ENCODE measurements around the gene SLC9A4.

The SLC9A4 gene

GRCh38 chr2:102504833-102505232, 31.8 kb downstream of the SLC9A4 start:
- DNase-seq: no peak

DNA sequence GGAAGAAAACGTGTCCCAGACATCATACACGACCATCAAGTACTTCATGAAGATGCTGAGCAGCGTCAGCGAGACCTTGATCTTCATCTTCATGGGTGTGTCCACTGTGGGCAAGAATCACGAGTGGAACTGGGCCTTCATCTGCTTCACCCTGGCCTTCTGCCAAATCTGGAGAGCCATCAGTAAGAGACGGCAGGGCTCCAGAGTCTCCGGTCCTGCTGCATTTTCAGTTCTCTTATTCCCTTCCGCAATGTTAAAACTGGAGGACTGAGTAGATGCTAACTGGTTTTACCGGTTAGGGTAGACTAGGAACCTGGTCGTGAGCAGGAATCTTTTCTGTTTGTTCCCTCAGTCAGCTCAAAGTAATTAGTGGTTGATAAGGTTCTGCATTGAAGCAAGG, 32.3 kb downstream of the SLC9A4 start:
- no peak for DNase-seq

GRCh38 chr2:102506743-102507142, 33.7 kb downstream of the SLC9A4 start:
- no peak for DNase-seq

GRCh38 chr2:102508863-102509262, 35.8 kb downstream of the SLC9A4 start:
- DNase-seq: no peak

- DNase-seq: no peak
Measured at GRCh38 chr2:102509749-102510148, 36.7 kb downstream of the SLC9A4 start.

DNA sequence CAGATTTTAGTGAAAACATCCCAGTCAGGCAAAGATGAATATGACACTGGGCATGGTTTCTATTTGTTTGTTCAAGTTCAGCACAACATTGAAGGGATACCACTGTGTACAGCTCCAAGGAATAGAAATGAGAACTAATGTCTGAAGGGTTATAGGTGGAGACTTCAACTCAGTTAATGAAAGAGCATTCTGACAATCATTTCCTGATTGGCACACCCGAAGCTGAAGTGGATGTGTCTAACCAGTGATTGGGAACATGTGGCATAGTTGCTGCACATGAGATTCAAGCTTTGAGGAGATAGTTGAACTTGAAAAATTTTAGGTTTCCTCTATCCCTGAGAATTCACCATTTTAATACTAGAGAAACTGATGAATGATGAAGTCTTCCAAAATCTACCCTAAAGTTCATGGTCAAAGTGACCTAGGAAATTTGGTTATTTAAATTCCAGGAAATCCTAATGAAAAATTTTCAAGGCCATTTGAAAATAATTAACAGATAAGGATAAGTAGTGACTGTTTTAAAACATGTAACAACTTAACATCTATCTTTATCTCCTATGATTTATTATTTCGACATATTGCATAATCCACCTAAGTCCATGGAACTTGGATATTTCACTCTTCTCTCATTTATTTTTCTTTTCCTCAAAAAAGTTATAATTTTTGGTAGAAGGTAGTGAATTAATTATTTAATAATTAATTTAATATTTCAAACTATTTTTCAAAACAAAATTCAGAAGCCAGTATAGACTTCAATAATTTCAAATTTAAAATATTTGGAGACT, 38.0 kb downstream of the SLC9A4 start:
- no peak for DNase-seq

- no peak for DNase-seq
Measured at GRCh38 chr2:102512161-102512560, 39.1 kb downstream of the SLC9A4 start.

GRCh38 chr2:102513355-102513939, 40.4 kb downstream of the SLC9A4 start:
- no peak for DNase-seq

GRCh38 chr2:102514061-102514785, 41.2 kb downstream of the SLC9A4 start:
- DNase-seq: no peak

DNA sequence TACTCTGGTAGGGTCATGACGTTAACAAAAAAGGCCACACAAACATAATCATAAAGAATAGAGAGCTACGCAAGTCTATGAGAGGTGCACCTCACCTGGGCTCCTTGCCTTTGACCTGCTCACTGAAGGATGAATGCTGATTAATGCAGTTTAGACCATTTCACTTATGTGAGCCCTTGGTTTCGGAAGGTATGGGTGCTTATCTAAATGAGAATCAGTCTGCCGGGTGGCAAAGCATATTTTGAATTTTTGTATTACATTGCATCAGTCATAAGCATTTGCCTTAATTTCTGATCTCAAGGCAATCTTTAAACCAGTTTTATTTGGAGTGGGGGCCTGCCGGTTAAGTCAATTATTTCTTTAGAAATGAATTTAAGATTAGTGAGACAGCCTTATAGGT, 42.8 kb downstream of the SLC9A4 start:
- no peak for DNase-seq

DNA sequence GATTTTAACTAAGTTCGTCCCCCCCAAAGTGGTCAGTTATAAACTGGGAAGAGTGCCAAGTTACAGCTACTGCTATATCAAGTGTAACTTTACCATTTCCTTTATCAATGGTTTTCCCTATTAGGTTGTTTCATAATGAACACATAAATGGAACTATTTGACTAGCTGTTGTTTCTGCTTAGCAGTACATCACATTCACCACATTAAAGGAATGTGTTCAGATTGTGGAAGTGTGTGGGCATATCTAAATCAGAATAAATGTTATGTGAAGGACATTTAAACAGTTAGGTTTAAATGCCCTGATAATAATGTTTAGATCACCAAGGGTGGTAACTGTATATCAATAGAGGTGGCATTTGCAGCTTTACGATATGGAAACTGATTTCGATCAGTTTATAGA, 45.1 kb downstream of the SLC9A4 start:
- no peak for DNase-seq

DNA sequence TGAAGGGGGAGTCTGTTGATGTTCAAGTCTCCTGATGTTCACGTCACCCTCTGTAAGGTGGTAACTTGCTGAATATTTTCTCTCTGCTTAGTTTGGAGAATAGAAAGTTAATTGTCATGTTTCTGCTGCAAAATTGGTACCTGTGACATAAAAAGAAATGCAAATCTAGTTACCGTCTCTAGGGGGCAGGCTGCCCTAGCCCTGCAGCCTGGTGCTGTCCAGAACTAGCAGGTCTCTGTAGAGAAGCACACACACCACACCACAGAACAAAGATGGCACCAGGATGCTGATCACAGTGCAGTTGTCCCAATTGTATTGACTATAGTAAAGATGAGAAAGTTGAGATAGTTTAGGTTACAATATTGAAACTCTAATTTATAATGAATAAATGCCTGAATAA, 47.0 kb downstream of the SLC9A4 start:
- DNase-seq: no peak

- no peak for DNase-seq
Measured at GRCh38 chr2:102520801-102521200, 47.8 kb downstream of the SLC9A4 start.

GRCh38 chr2:102522162-102522561, 49.1 kb downstream of the SLC9A4 start:
- no peak for DNase-seq

GRCh38 chr2:102522890-102523289, 49.9 kb downstream of the SLC9A4 start:
- no peak for DNase-seq

GRCh38 chr2:102523651-102524050, 50.6 kb downstream of the SLC9A4 start:
- no peak for DNase-seq

GRCh38 chr2:102527086-102527485, 54.1 kb downstream of the SLC9A4 start:
- no peak for DNase-seq

DNA sequence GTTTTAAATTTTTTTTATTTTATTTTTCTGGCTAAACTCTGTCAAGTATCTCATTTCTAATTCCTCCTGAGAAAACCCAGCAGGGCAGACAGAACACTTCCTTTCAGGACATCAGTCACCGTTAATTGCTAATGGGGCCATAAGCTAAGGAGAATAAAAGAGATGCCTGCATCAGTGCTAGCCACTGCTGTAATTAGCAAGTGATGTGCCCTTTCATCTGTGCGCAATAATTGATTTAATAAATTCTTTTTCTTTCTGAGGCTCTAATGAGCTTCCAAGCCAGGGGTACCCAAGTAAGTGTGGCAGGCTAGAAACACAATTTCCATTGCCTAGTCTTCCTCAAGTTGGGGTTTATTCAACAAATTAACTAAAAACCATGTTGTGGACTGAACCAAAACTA, 65.5 kb downstream of the SLC9A4 start:
- no peak for DNase-seq

DNA sequence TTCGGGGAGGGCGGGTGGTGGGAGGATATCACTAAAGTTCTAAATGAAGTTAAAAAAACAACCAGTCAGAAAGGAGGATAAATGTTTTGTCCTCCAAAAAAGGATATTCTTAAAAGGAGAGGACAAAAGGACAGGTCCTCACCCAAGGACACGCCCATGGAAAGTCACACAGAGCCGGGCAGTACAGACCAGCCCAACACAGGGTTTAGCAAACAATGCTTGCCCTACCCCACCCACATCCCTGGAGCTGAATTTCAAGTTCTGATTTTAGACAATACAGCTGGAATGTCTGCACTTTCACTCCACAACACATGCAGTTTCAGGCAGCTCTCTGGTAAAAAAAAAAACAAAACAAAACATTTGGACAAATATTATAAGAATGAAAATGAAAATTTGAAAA, 67.9 kb downstream of the SLC9A4 start:
- DNase-seq: no peak

DNA sequence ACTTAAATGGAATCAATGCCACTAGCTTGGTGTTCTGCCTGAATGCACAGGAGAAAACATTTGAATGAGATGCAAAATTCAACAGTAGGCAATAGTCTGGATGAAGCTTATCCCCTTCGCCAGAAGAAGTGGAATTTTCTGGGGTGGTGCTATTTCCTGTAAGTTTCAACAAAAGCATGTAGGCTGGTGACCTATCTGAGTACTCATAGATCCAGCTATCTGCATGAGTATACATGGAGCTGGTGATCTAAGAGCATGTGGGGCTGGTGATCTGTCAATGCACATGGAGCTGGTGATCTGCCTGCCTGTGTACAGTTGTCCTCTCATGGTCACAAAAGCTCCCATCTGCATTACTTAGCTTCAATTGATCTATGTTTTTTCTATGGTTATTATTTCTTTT, 71.2 kb downstream of the SLC9A4 start:
- no peak for DNase-seq

GRCh38 chr2:102547462-102547861, 74.4 kb downstream of the SLC9A4 start:
- no peak for DNase-seq

- DNase-seq: no peak
Measured at GRCh38 chr2:102549027-102549426, 76.0 kb downstream of the SLC9A4 start.

GRCh38 chr2:102550151-102550550, 77.1 kb downstream of the SLC9A4 start:
- no peak for DNase-seq

Measured in SHP77 treated with DMSO at 0.1 percent for 48 hours (cell line).